Hepatocyte (in vitro differentiated cells): ENCODE measurements around the gene TSPEAR.
"Not testable (repeated sequence)": the region's sequence is repeated elsewhere in the genome, so short reads cannot be mapped to it uniquely, and the experiment has no call there.

Experiments used
- EZH2 ChIP-seq: fragments of 200-600 bp; sonication (generic); IDR thresholded peaks from 2 replicates; pipeline ENCODE4 v1.6.1; 2016; ENCODE audit warnings: antibody characterized with exemption, mild to moderate bottlenecking, borderline replicate concordance
- TF ChIP-seq, protein P1 (sequence below): fragments of 200-600 bp; sonication (generic); IDR thresholded peaks from 2 replicates; pipeline ENCODE4 v1.5.1; 2016; ENCODE audit warnings: antibody characterized with exemption, mild to moderate bottlenecking; ENCODE audit not compliant: poor library complexity

DNA sequence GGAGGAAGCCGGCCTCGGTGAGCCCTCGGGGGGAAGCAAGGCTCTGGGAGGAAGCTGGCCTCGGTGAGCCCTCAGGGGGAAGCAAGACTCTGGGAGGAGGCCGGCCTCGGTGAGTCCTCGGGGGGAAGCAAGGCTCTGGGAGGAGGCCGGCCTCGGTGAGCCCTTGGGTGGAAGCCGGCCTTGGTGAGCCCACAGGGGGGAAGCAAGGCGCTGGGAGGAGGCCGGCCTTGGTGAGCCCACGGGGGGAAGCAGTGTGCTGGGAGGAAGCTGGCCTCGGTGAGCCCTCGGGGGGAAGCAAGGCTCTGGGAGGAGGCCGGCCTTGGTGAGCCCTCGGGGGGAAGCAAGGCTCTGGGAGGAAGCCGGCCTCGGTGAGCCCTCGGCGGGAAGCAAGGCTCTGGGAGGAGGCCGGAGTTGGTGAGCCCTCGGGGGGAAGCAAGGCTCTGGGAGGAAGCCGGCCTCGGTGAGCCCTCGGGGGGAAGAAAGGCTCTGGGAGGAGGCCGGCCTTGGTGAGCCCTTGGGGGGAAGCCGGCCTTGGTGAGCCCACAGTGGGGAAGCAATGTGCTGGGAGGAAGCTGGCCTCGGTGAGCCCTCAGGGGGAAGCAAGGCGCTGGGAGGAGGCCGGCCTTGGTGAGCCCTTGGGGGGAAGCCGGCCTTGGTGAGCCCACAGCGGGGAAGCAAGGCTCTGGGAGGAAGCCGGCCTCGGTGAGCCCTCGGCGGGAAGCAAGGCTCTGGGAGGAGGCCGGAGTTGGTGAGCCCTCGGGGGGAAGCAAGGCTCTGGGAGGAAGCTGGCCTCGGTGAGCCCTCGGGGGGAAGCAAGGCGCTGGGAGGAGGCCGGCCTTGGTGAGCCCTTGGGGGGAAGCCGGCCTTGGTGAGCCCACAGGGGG is 208.1 kb downstream of the TSPEAR start:
- TF ChIP-seq, protein P1, sequence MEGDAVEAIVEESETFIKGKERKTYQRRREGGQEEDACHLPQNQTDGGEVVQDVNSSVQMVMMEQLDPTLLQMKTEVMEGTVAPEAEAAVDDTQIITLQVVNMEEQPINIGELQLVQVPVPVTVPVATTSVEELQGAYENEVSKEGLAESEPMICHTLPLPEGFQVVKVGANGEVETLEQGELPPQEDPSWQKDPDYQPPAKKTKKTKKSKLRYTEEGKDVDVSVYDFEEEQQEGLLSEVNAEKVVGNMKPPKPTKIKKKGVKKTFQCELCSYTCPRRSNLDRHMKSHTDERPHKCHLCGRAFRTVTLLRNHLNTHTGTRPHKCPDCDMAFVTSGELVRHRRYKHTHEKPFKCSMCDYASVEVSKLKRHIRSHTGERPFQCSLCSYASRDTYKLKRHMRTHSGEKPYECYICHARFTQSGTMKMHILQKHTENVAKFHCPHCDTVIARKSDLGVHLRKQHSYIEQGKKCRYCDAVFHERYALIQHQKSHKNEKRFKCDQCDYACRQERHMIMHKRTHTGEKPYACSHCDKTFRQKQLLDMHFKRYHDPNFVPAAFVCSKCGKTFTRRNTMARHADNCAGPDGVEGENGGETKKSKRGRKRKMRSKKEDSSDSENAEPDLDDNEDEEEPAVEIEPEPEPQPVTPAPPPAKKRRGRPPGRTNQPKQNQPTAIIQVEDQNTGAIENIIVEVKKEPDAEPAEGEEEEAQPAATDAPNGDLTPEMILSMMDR, result not testable (repeated sequence)
- TF ChIP-seq EZH2, result not testable (repeated sequence)
